ENCODE results near the gene SIGLEC10.
A peak's percentile ranks its signal among the peaks of the same experiment; 100 is the strongest.
"Not testable (repeated sequence)": the region's sequence is repeated elsewhere in the genome, so short reads cannot be mapped to it uniquely, and the experiment has no call there.

SIGLEC10 gene

DNA sequence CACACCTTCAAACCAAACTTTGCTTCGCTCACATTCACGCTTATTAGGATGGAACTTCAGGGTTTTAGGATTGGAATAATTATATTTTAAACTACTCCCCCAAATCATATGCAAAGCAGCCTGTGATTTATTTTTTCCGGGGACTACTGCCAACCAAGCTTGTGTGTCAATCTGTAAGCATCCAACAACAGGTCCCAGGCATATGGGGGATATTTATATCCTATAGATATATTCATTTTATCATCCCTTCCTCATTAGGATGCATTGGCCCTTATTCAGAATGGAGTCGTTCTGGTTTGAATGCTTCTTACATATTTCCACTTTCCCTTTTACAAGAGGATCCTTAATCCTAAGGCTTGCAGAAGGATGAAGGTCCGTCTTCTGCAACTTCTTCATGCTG, 18.2 kb downstream of the SIGLEC10 start:
- no peak overlapping the region for H3K4me3 ChIP-seq (ENCODE audit: low read depth, low read length)
- TF ChIP-seq, protein P1, sequence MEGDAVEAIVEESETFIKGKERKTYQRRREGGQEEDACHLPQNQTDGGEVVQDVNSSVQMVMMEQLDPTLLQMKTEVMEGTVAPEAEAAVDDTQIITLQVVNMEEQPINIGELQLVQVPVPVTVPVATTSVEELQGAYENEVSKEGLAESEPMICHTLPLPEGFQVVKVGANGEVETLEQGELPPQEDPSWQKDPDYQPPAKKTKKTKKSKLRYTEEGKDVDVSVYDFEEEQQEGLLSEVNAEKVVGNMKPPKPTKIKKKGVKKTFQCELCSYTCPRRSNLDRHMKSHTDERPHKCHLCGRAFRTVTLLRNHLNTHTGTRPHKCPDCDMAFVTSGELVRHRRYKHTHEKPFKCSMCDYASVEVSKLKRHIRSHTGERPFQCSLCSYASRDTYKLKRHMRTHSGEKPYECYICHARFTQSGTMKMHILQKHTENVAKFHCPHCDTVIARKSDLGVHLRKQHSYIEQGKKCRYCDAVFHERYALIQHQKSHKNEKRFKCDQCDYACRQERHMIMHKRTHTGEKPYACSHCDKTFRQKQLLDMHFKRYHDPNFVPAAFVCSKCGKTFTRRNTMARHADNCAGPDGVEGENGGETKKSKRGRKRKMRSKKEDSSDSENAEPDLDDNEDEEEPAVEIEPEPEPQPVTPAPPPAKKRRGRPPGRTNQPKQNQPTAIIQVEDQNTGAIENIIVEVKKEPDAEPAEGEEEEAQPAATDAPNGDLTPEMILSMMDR (IDR thresholded peaks at IDR 0.05; ENCODE audit: insufficient read depth, low read depth, low read length, missing control alignments), result no peak

DNA sequence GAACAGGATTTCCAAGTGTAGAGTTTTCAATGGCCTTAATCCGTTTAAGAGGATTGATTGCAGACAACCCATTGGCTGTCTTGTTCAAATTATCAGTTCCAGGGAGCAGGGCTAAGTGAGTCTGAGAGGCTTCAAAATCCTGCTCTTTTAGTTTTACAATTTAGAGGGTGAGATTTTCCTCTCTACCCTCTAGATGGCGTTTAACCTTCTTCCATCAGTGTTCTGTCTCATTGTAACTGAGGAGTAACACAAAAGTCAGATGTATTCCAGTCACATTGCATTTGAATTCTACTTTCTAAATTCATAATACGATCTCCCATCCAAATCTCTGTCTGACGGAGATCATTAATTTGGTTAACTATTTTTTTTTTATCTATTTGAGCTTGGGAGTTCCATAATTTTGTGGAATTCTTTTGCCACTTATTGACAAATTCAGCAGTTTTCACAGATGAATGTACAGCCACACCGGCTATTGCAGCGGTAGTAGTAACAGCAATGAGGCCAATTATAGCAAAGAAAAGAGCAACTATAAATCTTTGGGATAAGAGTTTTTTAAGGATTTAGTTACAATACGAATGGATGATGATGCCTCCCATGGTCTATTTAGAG, 19.2 kb downstream of the SIGLEC10 start:
- no peak overlapping the region for H3K4me3 ChIP-seq (ENCODE audit: low read depth, low read length)
- TF ChIP-seq, protein P1 (IDR thresholded peaks at IDR 0.05; ENCODE audit: insufficient read depth, low read depth, low read length, missing control alignments), result peak; percentile 61
- DNase-seq (ENCODE audit: low read depth), result peak; percentile 44

More for the DNA sequence above, 18.2 kb downstream of the SIGLEC10 start:
- DNase-seq (ENCODE audit: low read depth), result no peak

DNA sequence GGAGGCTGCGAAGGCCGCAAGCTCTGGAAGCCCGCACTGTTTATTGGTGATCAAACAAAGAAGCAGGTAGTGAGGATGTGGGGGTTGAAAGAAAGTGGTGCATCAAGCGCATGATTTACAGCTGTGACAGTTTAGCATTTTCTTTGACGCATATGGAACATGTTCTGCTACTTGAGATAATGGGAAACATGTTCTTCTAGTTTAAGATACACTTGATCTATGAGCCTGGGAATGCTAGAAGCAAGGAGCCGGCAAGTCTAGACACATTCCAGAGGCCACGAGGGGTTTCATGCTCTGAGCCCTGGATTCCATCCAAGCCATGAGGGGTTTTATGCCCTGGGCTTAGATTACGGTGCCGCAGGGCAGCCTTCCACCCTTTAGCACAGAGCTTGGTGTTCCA, 20.0 kb downstream of the SIGLEC10 start:
- not testable (repeated sequence) for DNase-seq (ENCODE audit: low read depth); H3K4me3 ChIP-seq (ENCODE audit: low read depth, low read length)

DNA sequence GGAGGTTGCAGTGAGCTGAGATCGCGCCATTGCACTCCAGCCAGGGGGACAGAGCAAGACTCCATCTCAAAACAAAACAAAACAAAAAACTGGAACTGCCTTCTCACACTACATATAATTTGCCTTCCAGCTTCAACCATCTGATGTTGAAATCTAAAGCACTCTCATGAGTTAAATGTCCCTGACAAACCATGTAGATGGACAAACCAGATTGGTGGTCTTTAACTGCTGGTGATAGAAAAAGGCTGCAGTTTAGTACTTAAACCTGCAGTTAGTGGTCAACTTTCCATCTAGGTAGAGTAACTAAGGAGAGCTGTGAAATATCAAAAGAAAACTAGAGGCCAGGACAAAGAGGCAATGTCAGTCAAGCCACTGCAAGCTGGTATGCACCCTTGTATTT, 21.3 kb downstream of the SIGLEC10 start:
- no peak overlapping the region; the same call in 1 of the 2 replicates for H3K4me3 ChIP-seq (ENCODE audit: low read depth, low read length)
- no peak for DNase-seq (ENCODE audit: low read depth)
- TF ChIP-seq, protein P1 (IDR thresholded peaks at IDR 0.05; ENCODE audit: insufficient read depth, low read depth, low read length, missing control alignments), result no peak

DNA sequence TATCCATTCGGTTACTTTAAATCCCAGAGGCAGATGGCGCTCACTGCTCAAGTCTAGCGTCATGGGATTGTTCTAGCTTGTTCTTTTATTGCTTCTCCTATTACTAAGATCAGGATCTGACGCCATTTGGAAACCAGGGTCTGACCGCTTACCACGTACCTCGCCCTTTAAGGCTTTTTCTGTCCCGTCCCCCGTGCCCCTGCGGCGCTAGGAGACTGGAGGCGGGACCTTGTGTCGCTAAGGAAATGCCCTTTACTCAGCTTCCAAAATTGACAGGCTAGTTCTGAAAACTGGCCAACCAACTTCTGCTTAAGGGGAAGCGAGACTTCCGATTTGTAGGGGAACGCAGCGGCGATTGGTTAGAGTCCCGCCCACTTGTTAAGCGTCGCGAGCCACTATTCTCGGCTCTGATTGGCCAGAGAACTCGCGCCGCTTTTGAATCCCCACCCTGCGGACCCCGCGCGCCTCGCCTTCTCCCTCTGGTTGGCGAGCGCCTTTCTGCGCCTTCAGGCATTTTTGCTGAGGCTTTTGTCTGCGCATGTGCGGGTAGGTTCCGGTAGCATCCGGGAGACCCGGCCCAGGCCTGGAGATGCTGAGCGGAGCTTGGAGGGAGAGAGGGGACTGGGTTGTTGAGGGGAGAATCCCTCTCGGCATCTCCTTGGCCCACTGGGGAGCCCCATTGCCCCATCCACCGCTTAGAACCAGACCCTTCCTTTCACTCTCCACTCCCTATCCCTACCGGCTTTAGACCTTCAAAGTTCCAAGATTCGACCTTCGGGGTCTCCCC, 23.2 kb downstream of the SIGLEC10 start:
- peak; percentile 100 for DNase-seq (ENCODE audit: low read depth)
- TF ChIP-seq, protein P1 (IDR thresholded peaks at IDR 0.05; ENCODE audit: insufficient read depth, low read depth, low read length, missing control alignments), result no peak
- peak overlapping the region; percentile 86 for H3K4me3 ChIP-seq (ENCODE audit: low read depth, low read length)

DNA sequence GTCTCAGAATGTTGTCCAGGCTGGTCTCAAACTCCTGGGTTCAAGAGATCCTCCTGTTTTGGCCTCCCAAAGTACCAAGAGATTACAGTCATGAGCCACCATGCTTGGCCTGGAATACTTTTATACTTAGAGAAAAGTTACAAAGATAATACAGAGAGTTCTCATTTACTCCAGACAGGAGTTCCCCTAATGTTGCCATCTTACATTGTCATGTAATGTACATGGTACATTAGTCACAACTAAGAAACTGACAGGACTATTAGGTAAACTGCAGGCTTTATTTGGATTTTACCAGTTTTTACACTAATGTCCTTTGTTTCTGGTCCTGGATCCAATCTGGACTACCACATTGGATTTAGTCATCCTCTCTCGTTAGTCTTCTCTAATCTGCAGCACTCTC, 24.7 kb downstream of the SIGLEC10 start:
- TF ChIP-seq, protein P1 (IDR thresholded peaks at IDR 0.05; ENCODE audit: insufficient read depth, low read depth, low read length, missing control alignments), result no peak
- no peak for DNase-seq (ENCODE audit: low read depth)
- no peak overlapping the region for H3K4me3 ChIP-seq (ENCODE audit: low read depth, low read length)

DNA sequence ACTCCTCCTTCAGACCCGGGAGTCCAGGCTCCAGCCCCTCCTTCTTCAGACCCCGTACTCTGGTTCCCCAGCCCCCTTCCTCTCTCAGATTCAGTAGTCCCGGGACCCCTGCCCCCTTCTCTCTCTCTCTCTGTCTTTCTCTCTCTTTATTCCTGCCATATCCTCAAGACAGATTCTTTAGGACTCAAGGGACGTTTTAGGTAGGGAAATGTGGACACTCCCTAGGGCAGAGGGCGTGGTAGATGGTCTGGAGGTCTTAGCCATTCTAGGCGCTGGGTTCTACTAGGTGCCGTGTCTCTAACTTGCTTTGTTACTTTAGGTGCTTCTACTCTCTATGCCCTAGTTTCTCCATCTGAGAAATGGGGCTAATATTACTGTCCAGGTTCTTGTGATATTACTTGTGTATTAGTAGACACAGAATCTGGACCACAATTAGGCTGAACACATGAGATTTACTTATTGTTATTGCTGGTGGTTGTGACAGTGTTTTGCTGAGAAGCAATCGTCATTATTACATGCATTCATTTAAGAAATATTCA, 26.3 kb downstream of the SIGLEC10 start:
- TF ChIP-seq, protein P1 (IDR thresholded peaks at IDR 0.05; ENCODE audit: insufficient read depth, low read depth, low read length, missing control alignments), result no peak
- H3K4me3 ChIP-seq (ENCODE audit: low read depth, low read length), result no peak overlapping the region
- no peak for DNase-seq (ENCODE audit: low read depth)
